SK-N-MC (cell line): ENCODE results near the gene TSPYL2.

Source experiments
- DNase-seq: peaks from one replicate; pipeline ENCODE4 v3.0.0-alpha.2; 2011; ENCODE audit warnings: low read depth, low spot score
- H3K27ac ChIP-seq: fragments of 200-600 bp; sonication (generic); 2 replicates; pipeline ENCODE4 v1.5.1; 2016; ENCODE audit warnings: mixed run types
- H3K36me3 ChIP-seq: fragments of 200-600 bp; sonication (generic); 2 replicates; pipeline ENCODE4 v1.6.1; 2017; ENCODE audit warnings: antibody characterized with exemption, low read length, mixed read lengths; ENCODE audit not compliant: insufficient read depth
- H3K4me3 ChIP-seq: fragments of 200-600 bp; sonication (generic); 2 replicates; pipeline ENCODE4 v1.5.1; 2016
- H3K9ac ChIP-seq: fragments of 200-600 bp; sonication (generic); 2 replicates; pipeline ENCODE4 v1.8.0; 2017; ENCODE audit warnings: mixed run types, mixed read lengths; ENCODE audit not compliant: insufficient read length
- H3K9me3 ChIP-seq: fragments of 200-600 bp; sonication (generic); 2 replicates; pipeline ENCODE4 v1.6.1; 2017; ENCODE audit warnings: low read depth, mild to moderate bottlenecking, antibody characterized with exemption, low read length, moderate library complexity, mixed read lengths
- EZH2 ChIP-seq: fragments of 200-600 bp; sonication (generic); IDR thresholded peaks from one replicate; pipeline ENCODE4 v1.6.1; 2017; ENCODE audit warnings: antibody characterized with exemption
- FOXP2 ChIP-seq: optimal IDR thresholded peaks from 2 replicates; pipeline ENCODE3; 2011; ENCODE audit warnings: mild to moderate bottlenecking, moderate library complexity; ENCODE audit not compliant: insufficient read depth; ENCODE audit errors: extremely low read length, control extremely low read depth
- POLR2AphosphoS5 ChIP-seq: IDR thresholded peaks from 2 replicates; pipeline ENCODE4 v1.6.1; 2012; ENCODE audit warnings: mild to moderate bottlenecking, low read depth, low read length, borderline replicate concordance

Gene TSPYL2

DNA sequence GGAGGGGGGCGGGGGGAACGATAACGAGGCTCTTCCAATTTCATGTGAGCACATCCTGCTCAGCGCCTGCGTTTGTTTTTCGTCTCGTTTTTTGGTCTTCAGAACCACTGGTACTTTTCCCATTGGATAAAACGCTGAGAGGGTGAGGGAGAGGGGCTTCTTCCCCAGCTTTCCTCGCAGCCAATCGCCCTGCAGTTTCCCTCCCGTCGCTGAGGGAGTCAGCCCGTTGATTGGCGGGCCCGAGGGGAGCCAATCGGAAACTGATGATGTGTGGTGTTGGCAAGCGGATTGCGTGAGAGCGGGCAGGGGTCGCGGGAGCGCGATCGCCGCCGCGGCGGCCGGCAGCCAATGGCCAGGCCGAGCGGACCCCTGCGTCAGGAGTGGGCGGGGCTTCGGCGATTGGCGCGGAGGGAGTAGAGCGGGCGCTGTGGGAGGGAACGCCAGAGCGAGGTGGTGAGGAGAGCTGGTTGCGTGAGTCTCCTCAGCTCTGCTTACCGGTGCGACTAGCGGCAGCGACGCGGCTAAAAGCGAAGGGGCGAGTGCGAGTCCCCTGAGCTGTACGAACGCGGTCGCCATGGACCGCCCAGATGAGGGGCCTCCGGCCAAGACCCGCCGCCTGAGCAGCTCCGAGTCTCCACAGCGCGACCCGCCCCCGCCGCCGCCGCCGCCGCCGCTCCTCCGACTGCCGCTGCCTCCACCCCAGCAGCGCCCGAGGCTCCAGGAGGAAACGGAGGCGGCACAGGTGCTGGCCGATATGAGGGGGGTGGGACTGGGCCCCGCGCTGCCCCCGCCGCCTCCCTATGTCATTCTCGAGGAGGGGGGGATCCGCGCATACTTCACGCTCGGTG is at the start of gene TSPYL2:
Gene TSPYL2 (plus strand): TSS at position 443 of the 848 bp plus-strand sequence. CDS start 132 bp downstream, at position 575.
- H3K9ac ChIP-seq, result peak within 1 kb of the TSS; percentile 88
- TF ChIP-seq POLR2AphosphoS5 (peak; percentile 93), EZH2 (no peak)
- H3K36me3 ChIP-seq, result peaks cover 37% of the 10 kb centered on the region; the same call in 1 of the 2 replicates
- no peak within 1 kb of the TSS for H3K27ac ChIP-seq
- DNase-seq, result peak; percentile 77
- H3K4me3 ChIP-seq, result peak within 1 kb of the TSS; percentile 80
- no peaks in the 10 kb centered on the region for H3K9me3 ChIP-seq

DNA sequence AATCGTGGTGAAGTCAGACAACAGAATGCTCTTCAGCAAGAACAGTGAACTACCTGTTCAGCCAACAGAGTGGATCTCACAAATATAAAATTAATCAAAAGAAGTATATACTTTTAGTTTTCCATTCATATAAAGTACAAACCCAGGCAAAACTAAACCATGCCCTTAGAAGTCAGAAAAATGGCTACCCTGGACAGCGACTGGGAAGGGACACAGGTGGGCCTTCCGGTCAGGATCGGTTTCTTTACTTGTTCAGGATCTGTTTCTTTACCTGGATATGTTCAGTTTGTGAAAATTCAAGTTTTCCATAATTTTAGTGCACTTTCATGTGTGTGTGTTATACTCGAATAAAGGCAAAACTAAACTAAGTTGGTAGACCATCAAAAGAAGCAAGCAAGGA is 46.0 kb upstream of the TSPYL2 start:
- Histone ChIP-seq H3K9ac (no peak overlapping the region), H3K36me3 (no peaks in the 10 kb centered on the region), H3K4me3 (no peak overlapping the region), H3K9me3 (no peaks in the 10 kb centered on the region), H3K27ac (no peak overlapping the region)
- DNase-seq, result no peak
- TF ChIP-seq FOXP2, result no peak
- no peak for TF ChIP-seq POLR2AphosphoS5
- no peak for TF ChIP-seq EZH2

- no peak for DNase-seq
- Histone ChIP-seq H3K36me3 (no peaks in the 10 kb centered on the region), H3K27ac (no peak overlapping the region), H3K9ac (no peak overlapping the region), H3K4me3 (no peak overlapping the region), H3K9me3 (no peaks in the 10 kb centered on the region)
- TF ChIP-seq POLR2AphosphoS5 (no peak), FOXP2 (no peak), EZH2 (no peak)
These were observed 42.9 kb upstream of the TSPYL2 start for GRCh38 chrX:53039236-53039635.

DNA sequence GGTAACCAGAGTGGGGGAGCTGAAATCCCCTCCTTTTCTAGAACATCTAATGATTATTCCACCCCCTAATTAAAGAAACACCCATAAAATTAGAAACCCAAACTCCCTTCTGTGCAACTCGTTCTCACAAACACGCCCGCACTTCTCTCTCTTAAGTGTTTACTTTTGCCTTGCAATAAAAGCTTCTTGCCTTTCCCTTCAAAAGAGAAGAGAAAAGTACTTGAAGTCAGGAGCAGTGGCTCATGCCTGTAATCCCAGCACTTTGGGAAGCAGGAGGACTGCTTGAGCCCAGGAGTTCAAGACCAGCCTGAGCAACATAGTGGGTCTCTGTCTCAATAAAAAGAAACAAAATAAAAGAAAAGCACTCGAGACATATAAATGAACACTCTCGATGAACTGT is 37.2 kb upstream of the TSPYL2 start:
- no peak for TF ChIP-seq POLR2AphosphoS5
- TF ChIP-seq EZH2, result no peak
- no peak for TF ChIP-seq FOXP2

GRCh38 chrX:53047228-53047627 is 34.9 kb upstream of the TSPYL2 start:
- DNase-seq, result no peak
- H3K9me3 ChIP-seq, result no peaks in the 10 kb centered on the region
- no peak overlapping the region for H3K4me3 ChIP-seq
- H3K36me3 ChIP-seq, result no peaks in the 10 kb centered on the region
- no peak for TF ChIP-seq FOXP2
- TF ChIP-seq POLR2AphosphoS5, result no peak
- no peak for TF ChIP-seq EZH2
- H3K27ac ChIP-seq, result no peak overlapping the region
- H3K9ac ChIP-seq, result no peak overlapping the region

More for the DNA sequence above, 37.2 kb upstream of the TSPYL2 start:
- no peak overlapping the region for H3K4me3 ChIP-seq
- DNase-seq, result no peak
- H3K9ac ChIP-seq, result no peak overlapping the region
- H3K9me3 ChIP-seq, result no peaks in the 10 kb centered on the region
- no peaks in the 10 kb centered on the region for H3K36me3 ChIP-seq
- no peak overlapping the region for H3K27ac ChIP-seq

GRCh38 chrX:53048169-53049126 is 33.7 kb upstream of the TSPYL2 start, which contains the start of gene GPR173:
Gene GPR173, plus strand, starts transcription at chrX:53048789. Its CDS starts 27,833 bp downstream, at chrX:53076622.
- Histone ChIP-seq H3K4me3 (no peak within 1 kb of the TSS), H3K9ac (no peak within 1 kb of the TSS), H3K27ac (no peak within 1 kb of the TSS), H3K36me3 (no peaks in the 10 kb centered on the region), H3K9me3 (no peaks in the 10 kb centered on the region)
- DNase-seq, result no peak
- no peak for TF ChIP-seq EZH2
- TF ChIP-seq POLR2AphosphoS5, result no peak
- TF ChIP-seq FOXP2, result no peak

DNA sequence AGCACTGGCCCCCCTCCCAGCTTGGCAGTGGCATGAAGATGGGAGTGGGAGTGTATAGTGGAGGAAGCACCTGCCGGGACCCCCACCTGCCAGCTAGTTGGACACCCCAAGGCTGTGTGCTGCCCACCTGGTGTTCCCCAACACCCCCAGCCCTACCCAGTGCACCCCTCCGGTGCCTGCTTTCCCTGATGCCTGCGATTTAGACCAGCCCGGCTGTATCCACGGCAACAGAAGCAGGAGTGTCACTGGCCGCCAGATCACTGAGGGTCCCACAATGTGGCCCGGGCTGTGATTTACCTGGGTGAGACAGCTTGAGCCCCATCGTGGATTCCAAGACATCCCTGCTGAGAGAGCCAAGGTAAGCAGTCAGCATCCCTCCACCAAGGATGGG is 33.0 kb upstream of the TSPYL2 start:
- no peak for DNase-seq
- TF ChIP-seq EZH2, result no peak
- no peak for TF ChIP-seq FOXP2
- TF ChIP-seq POLR2AphosphoS5, result no peak
- Histone ChIP-seq H3K36me3 (no peaks in the 10 kb centered on the region), H3K9ac (no peak overlapping the region), H3K4me3 (no peak overlapping the region), H3K27ac (no peak overlapping the region), H3K9me3 (no peaks in the 10 kb centered on the region)

DNA sequence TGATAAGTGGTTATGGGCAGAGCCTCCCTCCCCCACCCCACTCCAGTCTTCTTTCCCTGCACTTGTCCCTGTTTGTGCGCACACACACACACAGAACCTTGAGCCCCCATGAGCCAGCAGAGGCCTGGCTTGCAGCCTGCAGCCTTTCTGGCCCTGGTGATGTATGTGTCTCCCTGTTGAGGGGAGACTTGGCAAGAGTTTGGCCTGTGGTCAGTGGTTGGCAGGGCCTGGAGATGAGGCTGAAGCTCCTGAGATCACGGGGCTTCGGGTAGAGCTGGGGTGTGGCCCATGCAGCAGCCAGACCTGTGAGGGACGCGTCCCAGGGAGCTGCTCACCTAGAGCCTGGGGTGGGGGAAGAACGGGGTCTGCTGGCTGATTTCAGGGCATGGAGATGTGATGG is 31.3 kb upstream of the TSPYL2 start:
- no peak for DNase-seq
- no peak overlapping the region for H3K4me3 ChIP-seq
- no peaks in the 10 kb centered on the region for H3K36me3 ChIP-seq
- no peak overlapping the region for H3K9ac ChIP-seq
- TF ChIP-seq EZH2, result no peak
- TF ChIP-seq FOXP2, result no peak
- no peak for TF ChIP-seq POLR2AphosphoS5
- no peaks in the 10 kb centered on the region for H3K9me3 ChIP-seq
- H3K27ac ChIP-seq, result no peak overlapping the region
